Measurements from ENCODE around the gene CDCA3. TPM values are rescaled to one million over a fixed set of nuclear protein-coding genes. Genes with fewer than 3 reads are reported as not detected.
A peak's percentile ranks its signal among the peaks of the same experiment; 100 is the strongest.

CDCA3 gene
- total and polyA plus RNA-seq, 8 donors: 0.08 to 1.2 (median 0.73) TPM

DNA sequence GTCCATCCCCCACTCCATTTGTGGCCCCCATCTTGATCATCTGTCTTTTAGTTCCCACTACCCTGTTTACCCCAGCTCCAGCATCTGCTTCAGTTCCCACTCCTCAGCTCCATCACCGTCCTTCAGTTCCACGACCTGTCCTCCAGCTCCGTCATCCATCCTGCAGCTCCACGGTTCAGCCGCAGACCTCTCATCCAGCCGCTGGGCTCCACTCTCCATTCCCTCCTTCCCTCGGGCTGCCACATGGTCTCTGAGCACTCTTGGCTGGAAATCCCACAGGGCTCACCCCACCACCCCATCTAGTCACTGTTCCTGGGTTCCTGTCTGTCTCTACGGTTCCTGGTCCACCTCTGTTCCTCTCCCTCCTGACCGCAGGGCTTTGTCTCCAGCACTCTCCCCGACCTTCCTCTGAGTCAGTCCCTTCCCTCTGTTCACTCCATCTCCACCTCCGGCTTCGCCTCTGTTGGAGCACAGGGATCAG is 26.1 kb downstream of the CDCA3 start:
- no peak overlapping the region for H3K4me3 ChIP-seq

DNA sequence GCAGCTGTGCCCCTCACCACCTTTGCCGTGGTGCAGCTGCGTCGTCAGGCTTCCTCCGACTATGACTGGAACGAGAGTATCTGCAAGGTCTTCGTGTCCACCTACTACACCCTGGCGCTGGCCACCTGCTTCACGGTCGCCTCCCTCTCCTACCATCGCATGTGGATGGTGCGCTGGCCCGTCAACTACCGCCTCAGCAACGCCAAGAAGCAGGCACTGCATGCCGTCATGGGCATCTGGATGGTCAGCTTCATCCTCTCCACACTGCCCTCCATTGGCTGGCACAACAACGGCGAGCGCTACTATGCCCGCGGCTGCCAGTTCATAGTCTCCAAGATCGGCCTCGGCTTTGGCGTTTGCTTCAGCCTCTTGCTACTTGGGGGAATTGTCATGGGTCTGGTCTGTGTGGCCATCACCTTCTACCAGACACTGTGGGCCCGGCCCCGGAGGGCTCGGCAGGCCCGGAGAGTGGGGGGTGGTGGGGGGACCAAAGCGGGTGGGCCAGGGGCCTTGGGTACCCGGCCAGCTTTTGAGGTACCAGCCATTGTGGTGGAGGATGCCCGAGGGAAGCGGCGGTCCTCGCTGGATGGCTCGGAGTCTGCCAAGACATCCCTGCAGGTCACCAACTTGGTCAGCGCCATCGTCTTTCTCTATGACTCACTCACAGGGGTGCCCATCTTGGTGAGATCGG is 26.9 kb downstream of the CDCA3 start:
- WGBS, 2 donors: 59 to 67% methylated on average over 35 to 37 of the region's 37 CpGs
- no peaks in the 10 kb centered on the region for H3K36me3 ChIP-seq
- TF ChIP-seq, protein P1, sequence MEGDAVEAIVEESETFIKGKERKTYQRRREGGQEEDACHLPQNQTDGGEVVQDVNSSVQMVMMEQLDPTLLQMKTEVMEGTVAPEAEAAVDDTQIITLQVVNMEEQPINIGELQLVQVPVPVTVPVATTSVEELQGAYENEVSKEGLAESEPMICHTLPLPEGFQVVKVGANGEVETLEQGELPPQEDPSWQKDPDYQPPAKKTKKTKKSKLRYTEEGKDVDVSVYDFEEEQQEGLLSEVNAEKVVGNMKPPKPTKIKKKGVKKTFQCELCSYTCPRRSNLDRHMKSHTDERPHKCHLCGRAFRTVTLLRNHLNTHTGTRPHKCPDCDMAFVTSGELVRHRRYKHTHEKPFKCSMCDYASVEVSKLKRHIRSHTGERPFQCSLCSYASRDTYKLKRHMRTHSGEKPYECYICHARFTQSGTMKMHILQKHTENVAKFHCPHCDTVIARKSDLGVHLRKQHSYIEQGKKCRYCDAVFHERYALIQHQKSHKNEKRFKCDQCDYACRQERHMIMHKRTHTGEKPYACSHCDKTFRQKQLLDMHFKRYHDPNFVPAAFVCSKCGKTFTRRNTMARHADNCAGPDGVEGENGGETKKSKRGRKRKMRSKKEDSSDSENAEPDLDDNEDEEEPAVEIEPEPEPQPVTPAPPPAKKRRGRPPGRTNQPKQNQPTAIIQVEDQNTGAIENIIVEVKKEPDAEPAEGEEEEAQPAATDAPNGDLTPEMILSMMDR (IDR thresholded peaks at IDR 0.05): no peak
- ATAC-seq (no peak), DNase-seq (peak in 1 of 6 donors; percentile 57), FAIRE-seq (no peak)
- H3K4me3 ChIP-seq: no peak overlapping the region
- peaks cover 0 to 4% (median 0%) of the 10 kb centered on the region in 3 donors for H3K4me1 ChIP-seq
- H3K27me3 ChIP-seq: peaks cover 0 to 3% (median 0%) of the 10 kb centered on the region in 4 donors
- no peaks in the 10 kb centered on the region for H3K9me3 ChIP-seq
- intact Hi-C loops (cut with DNase I): loop anchor here in 1 of 3 donors (10.0 kb wide), 1 partner anchor 89 kb away; no protein-coding TSS in a partner anchor
- H3K27ac ChIP-seq: no peak overlapping the region

More for the DNA sequence above, 26.1 kb downstream of the CDCA3 start:
- H3K9me3 ChIP-seq: no peaks in the 10 kb centered on the region
- TF ChIP-seq, protein P1 (IDR thresholded peaks at IDR 0.05): no peak
- no peak overlapping the region for H3K27ac ChIP-seq
- no peaks in the 10 kb centered on the region for H3K36me3 ChIP-seq
- DNase-seq (peak in 1 of 6 donors; percentile 35), ATAC-seq (no peak), FAIRE-seq (no peak)
- peaks cover 0 to 3% (median 0%) of the 10 kb centered on the region in 4 donors for H3K27me3 ChIP-seq
- intact Hi-C loops (cut with DNase I): loop anchor here in 1 of 3 donors (10.0 kb wide), 1 partner anchor 90 kb away; no protein-coding TSS in a partner anchor
- peaks cover 0 to 4% (median 0%) of the 10 kb centered on the region in 3 donors for H3K4me1 ChIP-seq
- 19 to 23% methylated on average over 11 to 12 of the region's 12 CpGs for WGBS, 2 donors

DNA sequence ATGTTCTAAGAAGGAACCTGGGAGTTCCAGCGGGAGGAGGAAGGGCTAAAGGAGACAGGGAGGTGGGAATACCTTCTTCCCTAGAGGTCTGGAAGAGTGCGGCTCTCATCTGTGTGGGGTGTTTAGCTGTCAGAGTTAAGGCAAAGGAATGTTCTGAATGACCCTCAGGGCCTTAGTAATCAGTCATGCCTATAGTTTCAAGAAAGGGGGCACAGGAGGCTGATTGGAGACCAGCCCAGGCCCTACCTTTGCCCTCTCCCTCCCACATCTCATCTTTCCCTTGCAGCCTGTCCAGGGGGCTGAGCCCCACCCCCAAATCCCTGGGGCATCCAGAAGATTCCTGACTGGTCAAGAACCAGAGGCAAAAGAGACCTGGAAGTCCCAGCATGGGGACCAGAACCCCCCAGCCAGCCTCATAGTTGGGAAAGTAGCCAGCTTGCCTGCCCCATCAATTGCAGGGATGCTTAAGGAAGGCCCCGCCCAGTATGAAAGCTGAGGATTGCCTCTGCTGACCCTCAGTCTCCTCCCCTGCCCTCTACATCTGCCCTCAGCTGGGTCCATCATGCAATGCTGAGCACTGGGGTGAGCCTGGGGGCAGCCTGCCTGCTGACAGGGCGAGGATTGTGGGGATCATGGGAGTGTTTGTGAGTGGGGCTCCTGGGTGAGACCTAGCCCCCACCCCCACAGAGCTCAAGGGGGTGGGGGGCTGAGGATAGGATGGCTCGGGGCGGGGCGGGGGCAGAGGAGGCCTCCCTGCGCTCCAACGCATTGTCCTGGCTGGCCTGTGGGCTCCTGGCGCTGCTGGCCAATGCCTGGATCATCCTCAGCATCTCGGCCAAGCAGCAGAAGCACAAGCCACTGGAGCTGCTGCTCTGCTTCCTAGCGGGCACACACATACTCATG is 27.7 kb downstream of the CDCA3 start:
- intact Hi-C loops (cut with DNase I): loop anchor here in 1 of 3 donors (10.0 kb wide), 1 partner anchor 89 kb away; no protein-coding TSS in a partner anchor
- no peak overlapping the region for H3K27ac ChIP-seq
- no peaks in the 10 kb centered on the region for H3K36me3 ChIP-seq
- no peak for ATAC-seq
- H3K4me3 ChIP-seq: no peak overlapping the region
- TF ChIP-seq, protein P1 (IDR thresholded peaks at IDR 0.05): no peak
- peaks cover 0 to 4% (median 0%) of the 10 kb centered on the region in 3 donors for H3K4me1 ChIP-seq
- no peaks in the 10 kb centered on the region for H3K9me3 ChIP-seq
- H3K27me3 ChIP-seq: peaks cover 0 to 3% (median 0%) of the 10 kb centered on the region in 4 donors
- peak in 1 of 6 donors; percentile 30 for DNase-seq
- 52 to 54% methylated on average over 10 to 12 of the region's 12 CpGs for WGBS, 2 donors
- FAIRE-seq: no peak

DNA sequence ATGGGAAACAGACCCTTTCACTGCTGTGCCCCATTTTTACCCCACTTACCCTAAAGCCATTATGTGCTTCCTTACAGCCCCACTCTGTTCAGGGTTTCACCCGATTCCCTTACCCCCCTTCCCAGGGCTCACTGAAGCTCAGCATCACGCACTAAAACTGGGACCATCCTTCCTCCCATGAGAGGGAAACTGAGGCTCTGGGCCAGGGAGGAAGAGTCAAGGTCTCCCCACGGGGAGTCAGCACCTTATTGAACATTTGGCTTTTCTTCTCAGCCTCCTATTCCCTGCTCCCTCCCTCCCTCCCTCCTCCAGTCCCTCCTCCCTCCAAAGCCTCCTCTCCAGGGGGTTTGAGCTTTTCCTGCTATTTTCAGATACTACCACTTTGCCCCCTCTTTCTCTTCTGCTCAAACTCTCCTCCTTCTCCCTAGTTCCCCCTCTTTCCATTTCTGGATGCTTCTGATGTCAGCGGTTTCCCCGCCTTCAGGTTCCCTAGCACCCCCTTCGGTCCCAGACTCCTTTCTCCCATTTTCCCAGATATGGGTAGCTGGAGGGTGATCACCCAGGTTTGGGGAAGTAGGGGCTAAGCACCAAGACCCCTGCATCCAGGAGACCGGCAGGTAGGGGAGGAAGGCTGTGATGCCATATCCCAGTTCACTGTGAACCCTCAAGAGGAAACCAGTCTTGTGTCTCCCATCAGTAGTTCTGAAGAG is 28.5 kb downstream of the CDCA3 start:
- Histone ChIP-seq H3K4me1 (peaks cover 0 to 4% (median 0%) of the 10 kb centered on the region in 3 donors), H3K27me3 (peaks cover 0 to 3% (median 0%) of the 10 kb centered on the region in 4 donors), H3K9me3 (no peaks in the 10 kb centered on the region), H3K36me3 (no peaks in the 10 kb centered on the region), H3K4me3 (peak overlapping the region in 1 of 4 donors; percentile 36), H3K27ac (no peak overlapping the region)
- no peak for DNase-seq
- no peak for ATAC-seq
- WGBS, 2 donors: 44 to 55% methylated on average over 7 of the region's 7 CpGs
- intact Hi-C loops (cut with DNase I): loop anchor here in 1 of 3 donors (10.0 kb wide), 1 partner anchor 88 kb away; no protein-coding TSS in a partner anchor
- FAIRE-seq: no peak
- TF ChIP-seq, protein P1 (IDR thresholded peaks at IDR 0.05): no peak
